ENCODE results near the gene MYB. TPM values are rescaled to one million over a fixed set of nuclear protein-coding genes. Genes with fewer than 3 reads are reported as not detected.

Gene MYB
- total and polyA plus RNA-seq, 2 of the 4 experiments (the other 2 are of a cell fraction) = 0.44 to 0.90 TPM

GRCh38 chr6:135191508-135192255 lies 10.6 kb downstream of the MYB start:
- Histone ChIP-seq H3K56ac (ENCODE audit: extremely low read depth, insufficient read depth, low read length) (no peak overlapping the region), H2BK120ac (ENCODE audit: low read depth, low read length) (no peak overlapping the region), H2AFZ (replicated peaks; ENCODE audit: low read length, poor library complexity) (no peak overlapping the region), H4K8ac (ENCODE audit: low read depth in 2 of 2, low read length in 2 of 2) (no peak overlapping the region), H2AK5ac (ENCODE audit: low read depth, low read length) (no peak overlapping the region), H4K5ac (ENCODE audit: low read depth, low read length) (no peak overlapping the region), H3K4me1 (ENCODE audit: control insufficient read depth, insufficient read depth, low read length) (no peaks in the 10 kb centered on the region), H3K9ac (ENCODE audit: low read depth, low read length) (no peak overlapping the region), H3K27ac (ENCODE audit: insufficient read depth, low read length) (no peak overlapping the region), H2BK20ac (ENCODE audit: low read depth, low read length) (no peak overlapping the region), H3K9me1 (ENCODE audit: insufficient read depth, low read length) (no peaks in the 10 kb centered on the region), H3K27me3 (ENCODE audit: control insufficient read depth, insufficient read depth, low read length) (no peaks in the 10 kb centered on the region), H3K79me1 (ENCODE audit: low read depth in 1 of 2, low read length in 2 of 2) (no peaks in the 10 kb centered on the region), H3K4ac (ENCODE audit: low read depth, low read length) (no peak overlapping the region), H3K4me3 (ENCODE audit: insufficient read depth, low read depth, low read length) (no peak overlapping the region), H2BK5ac (ENCODE audit: low read depth, low read length, poor library complexity, severe bottlenecking) (no peak overlapping the region), H3K36me3 (ENCODE audit: control insufficient read depth, insufficient read depth, low read length) (no peaks in the 10 kb centered on the region), H4K20me1 (ENCODE audit: insufficient read depth, low read length) (no peaks in the 10 kb centered on the region), H3K9me3 (ENCODE audit: control insufficient read depth, insufficient read depth, low read length) (no peaks in the 10 kb centered on the region), H2BK15ac (ENCODE audit: low read depth, low read length) (no peak overlapping the region), H2AK9ac (replicated peaks; ENCODE audit: low read depth, low read length, poor library complexity) (no peak overlapping the region), H3K4me2 (ENCODE audit: low read depth, low read length) (no peak overlapping the region), H3K18ac (ENCODE audit: low read depth, low read length) (no peak overlapping the region), H3K14ac (replicated peaks; ENCODE audit: low read depth, low read length) (no peak overlapping the region), H4K91ac (ENCODE audit: insufficient read depth, low read depth, low read length) (no peak overlapping the region), H3K23ac (ENCODE audit: low read depth, low read length) (no peak overlapping the region)
- ChIA-PET CTCF (no interaction called here), POLR2A (ENCODE audit: unreplicated experiment) (no interaction called here)
- no TSS peak for BruUV-seq (replicated peaks)
- TF ChIP-seq RCOR1 (IDR thresholded peaks at IDR 0.05; ENCODE audit: insufficient replicate concordance, low read length) = no peak
- no peak for TF ChIP-seq NFE2L2 (IDR thresholded peaks at IDR 0.05; ENCODE audit: low read depth, low read length)
- no peak for TF ChIP-seq RAD21 (IDR thresholded peaks at IDR 0.05; ENCODE audit: low read length)
- no peak for TF ChIP-seq USF2 (IDR thresholded peaks at IDR 0.05; ENCODE audit: low read depth, low read length)
- TF ChIP-seq MAZ (IDR thresholded peaks at IDR 0.05; ENCODE audit: borderline replicate concordance, low read depth, low read length) = no peak
- no peak for TF ChIP-seq POLR2A (IDR thresholded peaks at IDR 0.05; ENCODE audit: low read depth, low read length)
- no peak for TF ChIP-seq FOS (IDR thresholded peaks at IDR 0.05; ENCODE audit: low read depth, low read length)
- no peak for TF ChIP-seq MXI1 (IDR thresholded peaks at IDR 0.05; ENCODE audit: borderline replicate concordance, low read depth, low read length)
- TF ChIP-seq CEBPB (IDR thresholded peaks at IDR 0.05; ENCODE audit: low read depth, low read length) = no peak
- TF ChIP-seq CTCF (conservative IDR thresholded peaks at IDR 0.05; ENCODE audit: low read depth, low read length) = no peak
- intact Hi-C loops (cut with micrococcal nuclease) (no loop called here), dilution Hi-C loops (cut with HindIII; ENCODE audit: low sequenced_read_pairs, unreplicated experiment) (no loop called here), in situ Hi-C loops (cut with MboI; ENCODE audit: low sequenced_read_pairs) (no loop called here)
- no peak for ATAC-seq (ENCODE audit: low read depth)
- no CpG with 5 or more reads among the region's 10 CpGs for WGBS, 2 experiments (ENCODE audit: extremely low coverage in 2 of 2, insufficient read length in 1 of 2)
- no peak for DNase-seq

Measured in IMR-90 (cell line).